Forelimb muscle (tissue), 1 donor: ENCODE results near the gene ACSS1. TPM values are rescaled to one million over a fixed set of nuclear protein-coding genes. Genes with fewer than 3 reads are reported as not detected.

Source experiments
- DNase-seq: peaks from one replicate; pipeline ENCODE4 v3.0.0-alpha.2; 2013; ENCODE audit warnings: low read depth
- polyA plus RNA-seq: library from polyadenylated mRNA; unstranded; fragments of 120-200 nt; gene quantifications from one replicate; pipeline ENCODE4 v1.2.1, GENCODE V29; 2013; ENCODE audit not compliant: insufficient read length

ACSS1 gene
- polyA plus RNA-seq, 1 donor: 16.5 TPM

GRCh38 chr20:24995741-24996448, 62.0 kb downstream of the ACSS1 start:
- no peak for DNase-seq

DNA sequence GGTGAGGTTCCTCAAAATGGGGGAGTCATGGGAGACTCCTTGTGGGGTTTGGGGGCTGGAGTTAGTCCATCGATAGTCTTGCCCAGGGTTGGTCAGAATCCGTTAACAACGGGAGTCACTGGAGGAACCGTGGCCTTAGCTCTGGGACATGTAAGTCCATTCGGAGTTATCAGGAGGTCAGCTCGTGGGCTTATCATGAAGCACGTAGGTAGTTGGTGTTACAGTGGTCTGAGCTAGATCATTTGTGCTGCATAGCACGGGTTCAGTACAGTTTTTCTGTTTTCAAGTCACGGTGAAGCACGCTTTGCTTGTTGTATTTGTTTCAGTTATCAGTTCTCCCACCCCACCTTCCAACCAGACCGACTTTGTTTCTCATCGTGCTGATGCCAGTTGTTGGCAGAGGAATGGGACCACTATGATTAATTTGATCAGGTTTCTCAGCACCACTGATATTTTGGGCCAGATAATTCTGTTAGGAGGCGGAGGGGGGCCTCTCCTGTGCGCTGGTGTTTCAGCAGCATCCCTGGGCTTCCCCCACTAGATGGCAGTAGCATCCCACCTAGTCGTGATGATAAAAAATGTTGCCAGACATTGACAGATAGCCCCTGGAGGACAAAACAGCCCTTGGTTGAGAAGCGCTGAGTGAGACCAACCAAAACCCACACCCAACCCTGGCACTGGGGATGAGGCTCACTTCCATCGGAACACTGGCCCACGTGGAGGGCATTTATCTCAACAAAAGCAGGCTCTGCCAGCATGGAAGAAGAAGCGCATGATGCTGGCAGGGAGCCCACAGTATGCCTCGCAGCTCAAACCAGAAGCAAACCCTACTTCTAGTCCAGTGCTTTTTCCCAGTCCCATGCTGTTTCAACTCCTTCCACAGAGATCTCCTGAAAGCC, 63.2 kb downstream of the ACSS1 start:
- no peak for DNase-seq

GRCh38 chr20:24994186-24994465, 63.8 kb downstream of the ACSS1 start:
- DNase-seq: no peak

- no peak for DNase-seq
Observed at GRCh38 chr20:24993337-24994185, 64.4 kb downstream of the ACSS1 start.

GRCh38 chr20:24992487-24993205, 65.3 kb downstream of the ACSS1 start, which contains the start of gene APMAP:
APMAP (minus strand) TSS chr20:24992751; CDS start chr20:24992688, 63 bp downstream.
- no peak for DNase-seq

DNA sequence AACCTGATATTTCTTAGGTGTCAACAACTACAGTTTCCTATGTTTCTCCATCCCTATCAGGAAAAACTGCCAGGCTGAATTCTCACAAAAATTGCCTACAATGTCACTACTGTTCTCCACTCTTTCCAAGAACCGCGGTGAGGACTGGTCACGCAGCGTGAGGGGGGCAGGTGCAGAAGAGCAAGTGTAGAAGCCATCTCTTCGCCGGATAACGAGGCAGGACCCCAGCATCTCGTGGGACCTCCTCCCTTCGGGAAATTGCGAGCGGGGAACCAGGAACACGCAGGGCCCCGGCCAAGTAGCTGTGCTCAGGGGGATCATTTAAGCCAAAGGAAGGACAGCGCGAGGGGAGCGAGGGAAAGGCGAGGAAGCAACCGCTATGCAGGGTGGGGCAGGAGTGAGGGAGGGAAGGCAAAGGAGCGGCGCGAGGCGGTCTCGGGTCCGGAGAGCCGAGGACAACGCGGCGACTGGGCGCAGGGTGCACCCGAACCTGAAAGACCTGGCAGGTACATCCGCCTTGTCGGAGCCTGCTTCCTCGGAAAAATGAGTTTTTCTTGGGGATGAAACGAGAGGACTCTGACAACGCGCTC, 65.9 kb downstream of the ACSS1 start:
- DNase-seq: no peak

DNA sequence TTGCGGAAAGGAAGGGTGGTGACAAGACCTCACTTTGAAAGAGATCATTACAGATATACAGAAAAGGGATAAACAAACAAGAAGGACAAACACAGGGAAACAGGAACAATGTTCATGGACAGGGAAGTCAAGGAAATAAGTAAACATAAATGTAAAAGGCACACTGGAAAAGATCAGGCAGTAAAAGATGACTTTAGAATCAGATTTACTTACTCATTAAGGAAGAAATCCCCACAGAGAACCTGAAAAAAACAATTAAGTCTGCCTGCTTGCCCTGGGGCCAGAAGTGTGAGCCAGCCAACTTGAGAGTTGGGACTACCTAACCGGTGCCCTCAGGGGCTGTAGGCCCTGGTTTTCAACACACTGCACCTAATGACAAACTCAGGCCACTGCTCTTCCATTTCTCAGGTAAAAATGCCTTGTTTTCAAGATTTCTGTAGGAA, 67.1 kb downstream of the ACSS1 start:
- no peak for DNase-seq

DNA sequence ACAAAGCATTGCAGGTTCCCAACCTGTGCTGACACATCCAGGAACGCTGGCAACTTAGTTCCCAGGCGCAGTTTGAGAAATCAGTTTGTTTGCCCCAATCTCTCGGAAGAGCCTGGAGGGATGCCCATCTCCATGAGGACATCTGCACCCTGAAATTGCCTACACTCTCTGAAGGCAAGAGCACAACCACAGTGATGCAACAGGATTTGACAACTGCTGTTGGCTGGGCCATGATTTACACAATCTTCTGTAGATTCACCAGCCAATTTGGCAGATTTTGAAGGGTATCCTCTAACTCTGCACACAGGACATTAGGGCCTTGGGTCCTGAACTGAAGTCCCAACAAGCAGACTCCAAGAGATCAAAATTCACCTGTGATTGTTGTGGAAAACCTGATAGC, 68.8 kb downstream of the ACSS1 start:
- DNase-seq: no peak

GRCh38 chr20:24987873-24988835, 69.8 kb downstream of the ACSS1 start:
- DNase-seq: no peak

DNA sequence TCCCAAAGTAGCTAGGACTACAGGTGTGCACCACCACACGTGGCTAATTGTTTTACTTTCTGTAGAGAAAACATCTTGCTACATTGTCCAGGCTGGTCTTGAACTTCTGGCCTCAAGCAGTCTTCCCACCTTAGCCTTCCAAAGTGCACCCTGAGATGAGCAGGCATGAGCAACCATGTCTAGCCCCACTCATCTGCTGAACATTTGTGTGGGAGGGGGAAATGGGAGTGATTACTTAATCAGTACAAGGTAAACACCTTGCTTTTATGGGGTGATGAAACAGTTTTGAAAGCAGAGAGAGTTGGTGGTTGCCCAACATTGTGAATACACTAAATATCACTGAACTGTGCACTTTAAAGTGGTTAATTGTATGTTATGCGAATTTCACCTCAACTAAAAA, 70.7 kb downstream of the ACSS1 start:
- DNase-seq: no peak

- DNase-seq: no peak
Observed at GRCh38 chr20:24986436-24987015, 71.4 kb downstream of the ACSS1 start.

- DNase-seq: no peak
Observed at GRCh38 chr20:24985802-24986201, 72.1 kb downstream of the ACSS1 start.

GRCh38 chr20:24984961-24985640, 72.8 kb downstream of the ACSS1 start:
- DNase-seq: no peak

GRCh38 chr20:24983896-24984295, 74.0 kb downstream of the ACSS1 start:
- DNase-seq: no peak

DNA sequence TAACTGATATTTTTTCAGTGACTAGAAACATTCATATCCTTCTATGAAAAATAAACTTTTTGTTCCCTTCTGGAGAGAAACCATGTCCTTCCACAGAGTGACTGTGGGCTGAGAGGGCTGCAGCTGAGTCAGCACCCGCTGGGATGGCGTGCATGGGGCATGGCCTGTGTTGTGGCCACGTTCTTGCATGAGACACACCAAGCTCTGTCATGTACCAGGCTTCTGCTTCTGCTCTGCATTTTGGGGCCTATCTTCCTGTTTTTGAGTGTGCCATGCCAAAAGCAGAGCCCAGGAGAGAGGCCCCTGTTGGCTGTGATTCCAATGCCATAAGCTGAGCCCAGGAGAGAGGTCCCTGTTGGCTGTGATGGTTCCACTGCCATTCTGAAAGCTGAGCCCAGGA, 76.1 kb downstream of the ACSS1 start:
- no peak for DNase-seq

GRCh38 chr20:24981282-24981681, 76.7 kb downstream of the ACSS1 start:
- no peak for DNase-seq

DNA sequence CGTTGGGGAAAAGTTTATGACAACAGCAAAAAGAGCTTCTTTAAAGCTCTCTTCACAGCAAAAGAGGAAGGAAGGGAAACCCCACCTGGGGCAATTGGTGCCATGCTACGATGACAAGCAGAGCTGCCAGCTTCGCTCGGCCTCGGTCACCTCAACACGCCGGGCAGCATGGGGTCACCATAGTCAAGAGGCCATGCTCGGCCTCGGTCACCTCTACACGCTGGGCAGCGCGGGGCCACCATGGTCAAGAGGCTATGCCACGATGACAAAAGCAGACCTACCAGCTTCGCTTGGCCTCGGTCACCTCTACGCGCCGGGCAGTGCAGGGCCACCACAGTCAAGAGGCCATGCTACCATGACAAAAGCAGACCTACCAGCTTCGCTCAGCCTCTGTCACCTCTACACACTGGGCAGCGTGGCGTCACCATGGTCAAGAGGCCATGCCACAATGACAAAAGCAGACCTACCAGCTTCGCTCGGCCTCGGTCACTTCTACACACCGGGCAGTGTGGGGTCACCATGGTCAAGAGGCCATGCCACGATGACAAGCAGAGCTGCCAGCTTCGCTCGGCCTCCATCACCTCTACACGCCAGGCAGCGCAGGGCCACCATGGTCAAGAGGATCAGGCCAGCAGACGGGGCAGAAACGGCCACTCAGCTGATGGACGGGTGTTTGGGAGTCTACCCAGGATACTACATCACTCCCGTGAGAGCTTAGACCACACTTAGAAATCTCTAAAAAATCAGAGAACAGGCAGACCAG, 77.5 kb downstream of the ACSS1 start:
- no peak for DNase-seq
